PFSK-1 (cell line): Measurements from ENCODE around the gene RBBP8NL.

ENCODE experiments used
- FOXP2 ChIP-seq: optimal IDR thresholded peaks from 2 replicates; pipeline ENCODE3; 2011; ENCODE audit warnings: borderline replicate concordance, control low read depth, inconsistent platforms; ENCODE audit not compliant: insufficient read depth; ENCODE audit errors: extremely low read length, extremely low read depth
- POLR2AphosphoS5 ChIP-seq: IDR thresholded peaks from 2 replicates; pipeline ENCODE4 v1.6.1; 2012; ENCODE audit warnings: low read depth, mild to moderate bottlenecking, control low read depth, low read length, moderate library complexity
- REST ChIP-seq, 2 experiments: IDR thresholded peaks; 2 replicates each; pipeline versions ENCODE4 v1.6.1 to v1.8.0; 2011 to 2012; ENCODE audit warnings: low read depth in 2 of 2, low read length in 2 of 2, control low read depth in 1 of 2, inconsistent platforms in 1 of 2, mild to moderate bottlenecking in 1 of 2, moderate library complexity in 1 of 2; ENCODE audit not compliant: insufficient read depth in 1 of 2
- SIN3A ChIP-seq: IDR thresholded peaks from 2 replicates; pipeline ENCODE4 v1.6.1; 2012; ENCODE audit warnings: mild to moderate bottlenecking, low read length, moderate library complexity, borderline replicate concordance; ENCODE audit not compliant: insufficient read depth
- TAF1 ChIP-seq: IDR thresholded peaks from 2 replicates; pipeline ENCODE4 v1.6.1; 2012; ENCODE audit warnings: low read length, control low read depth, borderline replicate concordance; ENCODE audit not compliant: insufficient read depth

RBBP8NL gene

DNA sequence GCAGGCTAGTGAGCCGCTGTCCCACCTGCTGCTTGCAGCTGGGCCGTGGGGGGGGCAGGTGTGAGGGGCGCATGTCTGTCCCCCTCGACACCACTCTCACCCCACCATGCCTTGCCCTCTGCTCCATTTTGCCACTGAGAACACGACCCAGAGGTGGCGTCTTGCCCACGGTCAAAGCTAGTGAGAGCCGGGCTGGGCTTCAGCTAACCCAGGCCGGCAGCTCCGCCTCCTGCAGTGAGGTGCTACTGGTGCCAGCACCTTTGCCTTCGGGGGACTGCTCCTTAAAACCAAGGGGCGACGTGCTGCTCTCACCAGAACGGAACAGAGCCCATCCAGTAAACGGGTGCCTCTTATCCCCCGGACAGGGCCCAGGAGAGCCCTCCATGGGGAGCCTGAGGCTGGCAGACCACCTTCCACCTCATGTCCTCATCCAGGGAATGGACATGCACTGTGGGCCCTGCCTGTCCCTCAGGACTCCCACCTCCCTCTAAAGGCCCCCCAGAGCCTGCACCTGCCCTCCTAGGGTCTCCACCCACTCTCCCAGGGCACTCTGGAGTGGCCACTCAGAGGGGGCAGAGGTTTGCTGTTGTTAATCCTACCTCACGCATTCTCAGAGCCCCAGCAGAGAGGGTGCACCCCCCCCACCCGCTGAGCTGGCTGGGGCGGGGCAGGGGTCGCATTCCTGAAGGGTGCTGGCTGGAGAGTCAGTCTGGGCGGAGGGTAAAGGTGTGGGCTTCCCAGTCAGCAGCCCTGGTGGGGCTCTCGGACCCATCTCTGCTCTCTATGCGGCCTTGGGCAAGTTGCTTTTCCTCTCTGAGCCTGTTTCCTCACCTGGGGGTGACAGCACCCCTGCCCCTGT, 2.9 kb downstream of the RBBP8NL start:
- no peak for TF ChIP-seq TAF1
- no peak for TF ChIP-seq POLR2AphosphoS5
- TF ChIP-seq FOXP2 = no peak
- no peak for TF ChIP-seq SIN3A
- no peak for TF ChIP-seq REST (IDR thresholded peaks at IDR 0.05; ENCODE audit: insufficient read depth in 1 of 2, low read depth in 2 of 2, low read length in 2 of 2)

- TF ChIP-seq TAF1 (no peak), REST (IDR thresholded peaks at IDR 0.05; ENCODE audit: insufficient read depth in 1 of 2, low read depth in 2 of 2, low read length in 2 of 2) (no peak), POLR2AphosphoS5 (no peak), SIN3A (no peak), FOXP2 (no peak)
Observed at GRCh38 chr20:62423326-62423706, 4.0 kb downstream of the RBBP8NL start.

DNA sequence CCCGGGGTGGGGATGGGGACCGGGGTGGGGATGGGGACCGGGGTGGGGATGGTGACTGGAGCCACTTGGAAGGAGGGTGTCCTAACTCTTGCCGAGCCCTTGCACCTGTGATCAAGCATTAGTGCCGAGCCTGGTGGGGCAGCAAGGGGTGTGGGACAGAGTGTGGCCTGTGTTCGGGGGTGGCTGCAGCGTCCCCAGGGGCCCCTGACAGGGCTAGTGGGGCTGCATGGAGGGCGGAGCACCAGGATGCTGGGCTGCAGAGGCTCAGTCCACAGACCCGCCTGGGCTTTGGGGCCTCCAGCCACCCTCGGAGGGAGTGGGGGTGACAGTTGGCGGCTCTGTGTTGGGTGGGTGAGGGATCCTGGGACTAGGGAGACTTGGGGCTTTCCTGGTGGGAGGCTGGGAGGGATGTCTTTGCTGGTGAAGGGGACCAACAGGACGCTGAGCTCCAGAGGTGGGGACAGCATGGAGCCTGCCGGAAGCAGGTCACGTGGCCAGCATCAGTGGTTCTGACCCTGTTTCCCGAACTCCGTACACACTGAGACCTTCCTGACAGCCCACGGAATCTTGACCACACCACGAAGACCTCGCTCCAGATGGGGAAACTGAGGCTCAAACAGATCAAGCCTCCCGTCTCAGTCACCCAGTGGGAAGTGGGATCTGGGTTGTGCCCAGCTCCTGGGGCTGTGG, 4.6 kb downstream of the RBBP8NL start:
- TF ChIP-seq POLR2AphosphoS5 (no peak), FOXP2 (no peak), TAF1 (no peak), SIN3A (no peak), REST (IDR thresholded peaks at IDR 0.05; ENCODE audit: insufficient read depth in 1 of 2, low read depth in 2 of 2, low read length in 2 of 2) (no peak)

DNA sequence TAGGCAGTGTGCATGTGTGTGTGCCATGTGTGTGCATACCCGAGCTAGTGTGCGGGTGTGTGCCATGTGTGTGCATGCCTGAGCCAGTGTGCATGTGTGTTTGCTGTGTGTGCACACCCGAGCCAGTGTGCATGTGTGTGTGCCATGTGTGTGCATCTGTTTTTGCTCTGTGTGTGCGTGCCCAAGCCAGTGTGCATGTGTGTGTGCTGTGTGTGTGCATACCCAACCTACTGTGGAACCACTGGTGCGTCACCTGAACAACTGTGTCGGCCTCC, 5.7 kb downstream of the RBBP8NL start:
- TF ChIP-seq SIN3A = no peak
- TF ChIP-seq TAF1 = no peak
- TF ChIP-seq FOXP2 = no peak
- no peak for TF ChIP-seq POLR2AphosphoS5
- TF ChIP-seq REST (IDR thresholded peaks at IDR 0.05; ENCODE audit: insufficient read depth in 1 of 2, low read depth in 2 of 2, low read length in 2 of 2) = no peak
